ENCODE data around the gene SEBOX. TPM values are rescaled to one million over a fixed set of nuclear protein-coding genes. Genes with fewer than 3 reads are reported as not detected.
A peak's percentile ranks its signal among the peaks of the same experiment; 100 is the strongest.

The SEBOX gene
- total RNA-seq, 4 donors from 2014 or later: not detected

DNA sequence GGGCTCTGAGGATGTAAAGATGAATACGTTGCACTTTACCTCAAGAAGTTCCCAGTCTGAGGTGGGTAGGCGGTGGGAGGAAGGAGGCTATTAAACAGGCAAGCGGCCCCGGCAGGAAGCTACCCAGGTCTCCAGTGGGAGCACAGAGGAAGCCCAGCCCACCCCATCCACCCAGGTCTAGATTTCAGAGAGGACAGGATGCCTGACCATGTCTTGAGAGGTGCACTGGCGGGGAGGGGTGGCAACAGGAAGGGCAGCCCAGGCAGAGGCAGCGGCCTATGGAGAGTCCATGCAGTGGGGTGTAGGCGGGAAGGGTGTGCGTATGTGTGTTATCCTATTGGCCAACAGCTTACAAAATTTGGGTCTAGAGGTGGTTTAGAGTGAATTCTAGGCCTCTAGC is 20.4 kb upstream of the SEBOX start:
- H3K36me3 ChIP-seq: peaks cover 22 to 64% (median 39%) of the 10 kb centered on the region in 4 donors

DNA sequence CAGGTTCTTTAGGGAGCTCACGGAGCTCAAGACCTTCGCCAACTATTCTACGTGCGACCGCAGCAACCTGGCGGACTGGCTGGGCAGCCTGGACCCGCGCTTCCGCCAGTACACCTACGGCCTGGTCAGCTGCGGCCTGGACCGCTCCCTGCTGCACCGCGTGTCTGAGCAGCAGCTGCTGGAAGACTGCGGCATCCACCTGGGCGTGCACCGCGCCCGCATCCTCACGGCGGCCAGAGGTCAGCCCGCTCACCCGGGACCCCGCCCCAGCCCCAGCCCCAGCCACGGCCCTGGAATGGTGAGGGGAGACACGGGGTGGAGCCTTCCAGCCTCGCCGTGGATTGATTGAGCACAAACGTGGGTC is 20.0 kb upstream of the SEBOX start:
- Histone ChIP-seq H3K9me3 (no peaks in the 10 kb centered on the region), H3K36me3 (peaks cover 22 to 60% (median 36%) of the 10 kb centered on the region in 4 donors), H3K4me3 (peak overlapping the region; percentile 46 to 59 (median 46)), H3K27me3 (no peaks in the 10 kb centered on the region), H3K27ac (replicated peaks in 1 of 4) (no peak overlapping the region), H3K4me1 (peaks cover 8 to 15% (median 11%) of the 10 kb centered on the region in 4 donors)
- WGBS: 37% methylated on average over 2 of the region's 29 CpGs
- intact Hi-C loops (cut with DNase I): no loop called here
- no peak for TF ChIP-seq EP300 (IDR thresholded peaks at IDR 0.05)
- TF ChIP-seq POLR2A (IDR thresholded peaks at IDR 0.05; ENCODE audit: low read depth): no peak
- TF ChIP-seq, protein P1, sequence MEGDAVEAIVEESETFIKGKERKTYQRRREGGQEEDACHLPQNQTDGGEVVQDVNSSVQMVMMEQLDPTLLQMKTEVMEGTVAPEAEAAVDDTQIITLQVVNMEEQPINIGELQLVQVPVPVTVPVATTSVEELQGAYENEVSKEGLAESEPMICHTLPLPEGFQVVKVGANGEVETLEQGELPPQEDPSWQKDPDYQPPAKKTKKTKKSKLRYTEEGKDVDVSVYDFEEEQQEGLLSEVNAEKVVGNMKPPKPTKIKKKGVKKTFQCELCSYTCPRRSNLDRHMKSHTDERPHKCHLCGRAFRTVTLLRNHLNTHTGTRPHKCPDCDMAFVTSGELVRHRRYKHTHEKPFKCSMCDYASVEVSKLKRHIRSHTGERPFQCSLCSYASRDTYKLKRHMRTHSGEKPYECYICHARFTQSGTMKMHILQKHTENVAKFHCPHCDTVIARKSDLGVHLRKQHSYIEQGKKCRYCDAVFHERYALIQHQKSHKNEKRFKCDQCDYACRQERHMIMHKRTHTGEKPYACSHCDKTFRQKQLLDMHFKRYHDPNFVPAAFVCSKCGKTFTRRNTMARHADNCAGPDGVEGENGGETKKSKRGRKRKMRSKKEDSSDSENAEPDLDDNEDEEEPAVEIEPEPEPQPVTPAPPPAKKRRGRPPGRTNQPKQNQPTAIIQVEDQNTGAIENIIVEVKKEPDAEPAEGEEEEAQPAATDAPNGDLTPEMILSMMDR (IDR thresholded peaks at IDR 0.05): no peak
- no peak for TF ChIP-seq POLR2AphosphoS5 (IDR thresholded peaks at IDR 0.05)
- no peak for DNase-seq (ENCODE audit: extremely low spot score)

More for the DNA sequence above, 20.4 kb upstream of the SEBOX start:
- DNase-seq (ENCODE audit: extremely low spot score): no peak
- no peak for TF ChIP-seq EP300 (IDR thresholded peaks at IDR 0.05)
- no peak for TF ChIP-seq POLR2A (IDR thresholded peaks at IDR 0.05; ENCODE audit: low read depth)
- TF ChIP-seq POLR2AphosphoS5 (IDR thresholded peaks at IDR 0.05): no peak
- TF ChIP-seq, protein P1 (IDR thresholded peaks at IDR 0.05): no peak
- intact Hi-C loops (cut with DNase I): no loop called here
- Histone ChIP-seq H3K27me3 (no peaks in the 10 kb centered on the region), H3K4me1 (peaks cover 8 to 15% (median 11%) of the 10 kb centered on the region in 4 donors), H3K4me3 (peak overlapping the region; percentile 46 to 59 (median 46)), H3K9me3 (no peaks in the 10 kb centered on the region), H3K27ac (replicated peaks in 1 of 4) (no peak overlapping the region)
- 87% methylated on average over 8 of the region's 8 CpGs for WGBS

DNA sequence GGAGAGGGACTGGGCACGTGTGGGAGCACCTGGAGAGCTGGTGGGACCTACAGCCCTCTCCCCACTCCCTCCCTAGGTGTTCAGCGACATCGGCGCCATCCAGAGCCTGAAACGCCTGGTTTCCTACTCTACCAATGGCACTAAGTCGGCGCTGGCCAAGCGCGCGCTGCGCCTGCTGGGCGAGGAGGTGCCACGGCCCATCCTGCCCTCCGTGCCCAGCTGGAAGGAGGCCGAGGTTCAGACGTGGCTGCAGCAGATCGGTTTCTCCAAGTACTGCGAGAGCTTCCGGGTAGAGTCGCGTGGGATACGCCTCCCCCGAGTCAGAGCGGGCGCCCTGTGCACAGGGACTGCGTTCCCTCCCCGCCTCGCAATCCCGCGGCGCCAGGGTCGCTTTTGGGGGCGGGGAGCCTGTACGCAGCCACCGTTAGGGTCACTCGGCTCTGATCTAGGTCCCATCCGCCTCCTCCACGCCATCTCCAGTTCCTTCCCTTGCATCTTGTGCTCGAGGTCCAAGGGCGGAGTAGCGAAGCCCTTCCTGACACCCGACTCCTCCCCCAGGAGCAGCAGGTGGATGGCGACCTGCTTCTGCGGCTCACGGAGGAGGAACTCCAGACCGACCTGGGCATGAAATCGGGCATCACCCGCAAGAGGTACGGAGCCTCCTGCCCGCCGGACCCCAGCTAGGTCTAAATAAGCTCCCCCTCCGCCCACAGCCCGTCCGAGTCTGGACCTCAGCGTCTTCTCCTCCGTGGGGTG is 19.5 kb upstream of the SEBOX start:
- Histone ChIP-seq H3K36me3 (peaks cover 22 to 54% (median 30%) of the 10 kb centered on the region in 4 donors), H3K4me3 (peak overlapping the region; percentile 46 to 59 (median 46)), H3K27me3 (no peaks in the 10 kb centered on the region), H3K27ac (replicated peaks in 1 of 4) (no peak overlapping the region), H3K9me3 (no peaks in the 10 kb centered on the region), H3K4me1 (peaks cover 8 to 15% (median 11%) of the 10 kb centered on the region in 4 donors)
- intact Hi-C loops (cut with DNase I): no loop called here
- DNase-seq (ENCODE audit: extremely low spot score): no peak
- TF ChIP-seq, protein P1 (IDR thresholded peaks at IDR 0.05): no peak
- no peak for TF ChIP-seq POLR2AphosphoS5 (IDR thresholded peaks at IDR 0.05)
- TF ChIP-seq EP300 (IDR thresholded peaks at IDR 0.05): no peak
- no peak for TF ChIP-seq POLR2A (IDR thresholded peaks at IDR 0.05; ENCODE audit: low read depth)
- WGBS: 47% methylated on average over 17 of the region's 56 CpGs

DNA sequence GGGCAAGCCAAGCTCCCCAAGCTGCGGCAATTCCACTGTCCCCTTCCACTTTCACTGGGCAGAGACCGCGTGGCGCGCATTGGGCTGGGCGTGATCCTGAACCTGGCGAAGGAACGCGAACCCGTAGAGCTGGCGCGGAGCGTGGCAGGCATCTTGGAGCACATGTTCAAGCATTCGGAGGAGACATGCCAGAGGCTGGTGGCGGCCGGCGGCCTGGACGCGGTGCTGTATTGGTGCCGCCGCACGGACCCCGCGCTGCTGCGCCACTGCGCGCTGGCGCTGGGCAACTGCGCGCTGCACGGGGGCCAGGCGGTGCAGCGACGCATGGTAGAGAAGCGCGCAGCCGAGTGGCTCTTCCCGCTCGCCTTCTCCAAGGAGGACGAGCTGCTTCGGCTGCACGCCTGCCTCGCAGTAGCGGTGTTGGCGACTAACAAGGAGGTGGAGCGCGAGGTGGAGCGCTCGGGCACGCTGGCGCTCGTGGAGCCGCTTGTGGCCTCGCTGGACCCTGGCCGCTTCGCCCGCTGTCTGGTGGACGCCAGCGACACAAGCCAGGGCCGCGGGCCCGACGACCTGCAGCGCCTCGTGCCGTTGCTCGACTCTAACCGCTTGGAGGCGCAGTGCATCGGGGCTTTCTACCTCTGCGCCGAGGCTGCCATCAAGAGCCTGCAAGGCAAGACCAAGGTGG is 16.3 kb upstream of the SEBOX start:
- Histone ChIP-seq H3K4me3 (no peak overlapping the region), H3K4me1 (peaks cover 8 to 15% (median 11%) of the 10 kb centered on the region in 4 donors), H3K36me3 (peaks cover 0 to 31% (median 14%) of the 10 kb centered on the region in 4 donors), H3K9me3 (no peaks in the 10 kb centered on the region), H3K27ac (replicated peaks in 1 of 4) (no peak overlapping the region), H3K27me3 (no peaks in the 10 kb centered on the region)
- intact Hi-C loops (cut with DNase I): no loop called here
- no peak for DNase-seq (ENCODE audit: extremely low spot score)
- TF ChIP-seq EP300 (IDR thresholded peaks at IDR 0.05) (no peak), POLR2AphosphoS5 (IDR thresholded peaks at IDR 0.05) (no peak), POLR2A (IDR thresholded peaks at IDR 0.05; ENCODE audit: low read depth) (no peak)
- TF ChIP-seq, protein P1 (IDR thresholded peaks at IDR 0.05): no peak
- 38% methylated on average over 33 of the region's 72 CpGs for WGBS

All from esophagus muscularis mucosa (tissue), 4 donors.